K562 (cell line): ENCODE data around the gene PGBD1. TPM values are rescaled to one million over a fixed set of nuclear protein-coding genes. Genes with fewer than 3 reads are reported as not detected.

Experiments used
- CBFB ChIP-seq: sonication (generic); formaldehyde crosslinking; IDR thresholded peaks from 2 replicates; pipeline ENCODE4 v1.4.0; 2020; ENCODE audit warnings: mild to moderate bottlenecking, missing genetic modification reagents
- DACH1 ChIP-seq: fragments of 450-650 bp; IDR thresholded peaks from 2 replicates; pipeline ENCODE4 v1.6.1; 2018; ENCODE audit not compliant: partially characterized antibody
- ETV1 ChIP-seq: fragments of 450-650 bp; conservative IDR thresholded peaks from 2 replicates; pipeline ENCODE4 v1.6.1; 2016; ENCODE audit warnings: missing genetic modification characterization, control low read depth, low read depth, missing compliant biosample characterization
- LARP7 ChIP-seq: fragments of 450-650 bp; IDR thresholded peaks from 2 replicates; pipeline ENCODE4 v1.6.1; 2016
- MCM2 ChIP-seq: fragments of 450-650 bp; IDR thresholded peaks from 2 replicates; pipeline ENCODE4 v1.6.1; 2017; ENCODE audit warnings: low read depth, mild to moderate bottlenecking
- MEIS2 ChIP-seq: fragments of 450-650 bp; IDR thresholded peaks from 2 replicates; pipeline ENCODE4 v1.6.1; 2014; ENCODE audit warnings: mild to moderate bottlenecking; ENCODE audit not compliant: partially characterized antibody
- PBX2 ChIP-seq, 2 experiments: IDR thresholded peaks in 1 of 2; conservative IDR thresholded peaks in 1 of 2; 2 replicates each; pipeline ENCODE4 v1.6.1; 2016; ENCODE audit warnings: low read depth in 2 of 2, mild to moderate bottlenecking in 1 of 2, missing compliant biosample characterization in 1 of 2, missing genetic modification characterization in 1 of 2, moderate library complexity in 1 of 2
- PKNOX1 ChIP-seq: fragments of 450-650 bp; IDR thresholded peaks from 2 replicates; pipeline ENCODE4 v1.6.1; 2016
- SPI1 ChIP-seq: IDR thresholded peaks from 2 replicates; pipeline ENCODE4 v1.6.1; 2011; ENCODE audit warnings: low read depth, low read length, control low read depth, borderline replicate concordance
- TRIM25 ChIP-seq: fragments of 450-650 bp; IDR thresholded peaks from 2 replicates; pipeline ENCODE4 v1.7.0; 2016; ENCODE audit warnings: borderline replicate concordance
- ZBTB2 ChIP-seq: fragments of 450-650 bp; IDR thresholded peaks from 2 replicates; pipeline ENCODE4 v1.6.1; 2016; ENCODE audit warnings: antibody characterized with exemption
- ZFPM2 ChIP-seq: fragments of 250-450 bp; sonication (Bioruptor Pico); IDR thresholded peaks from 2 replicates; pipeline ENCODE4 v1.5.1; 2022; ENCODE audit warnings: mild to moderate bottlenecking
- ZFX ChIP-seq: sonication (generic); formaldehyde crosslinking; IDR thresholded peaks from 2 replicates; pipeline ENCODE4 v1.8.0; 2022; ENCODE audit warnings: mild to moderate bottlenecking, missing genetic modification reagents, moderate library complexity
- ZNF324 ChIP-seq: fragments of 250-450 bp; sonication (Bioruptor Pico); IDR thresholded peaks from 2 replicates; pipeline ENCODE4 v1.4.0; 2020; ENCODE audit warnings: mild to moderate bottlenecking
- polyA plus RNA-seq, 8 experiments: library from polyadenylated mRNA; depleted of rRNA in 4 of 8; stranded (reverse) in 5 of 8; unstranded in 3 of 8; fragments of >200 nt; fragmentation: Nextera tagmentation in 2 of 8; fragmentation: Illumina TruSeq in 1 of 8; extraction: Ambion mirVana in 2 of 8; extraction: Trizol in 1 of 8; gene quantifications; 2 replicates each; pipeline versions ENCODE4 v1.2.1 to v1.2.3, GENCODE V29; 2011 to 2014; ENCODE audit warnings: inconsistent platforms in 1 of 8, missing spikeins in 1 of 8
- total RNA-seq, 7 experiments: library from RNA; depleted of rRNA in 6 of 7; stranded (reverse); fragments of >200 nt in 6 of 7; fragmentation: Illumina TruSeq in 2 of 7; extraction: Trizol in 2 of 7; gene quantifications; 2 replicates each; pipeline versions ENCODE4 v1.2.1 to v1.2.3, GENCODE V29; 2011 to 2021; ENCODE audit warnings: low replicate concordance in 1 of 7
- TF ChIP-seq, protein P1 (sequence below): fragments of 250-450 bp; sonication (Bioruptor Pico); IDR thresholded peaks from 2 replicates; pipeline ENCODE4 v1.5.1; 2021; ENCODE audit warnings: mild to moderate bottlenecking
- TF ChIP-seq, protein P2 (sequence below): fragments of 450-650 bp; IDR thresholded peaks from 2 replicates; pipeline ENCODE4 v1.6.1; 2016; ENCODE audit warnings: mild to moderate bottlenecking

Gene PGBD1
- total and polyA plus RNA-seq, 9 of the 15 experiments (the other 6 are each of a cell fraction or from before 2014, with no cell fraction given), result 3.3 to 9.0 (median 7.3) TPM

DNA sequence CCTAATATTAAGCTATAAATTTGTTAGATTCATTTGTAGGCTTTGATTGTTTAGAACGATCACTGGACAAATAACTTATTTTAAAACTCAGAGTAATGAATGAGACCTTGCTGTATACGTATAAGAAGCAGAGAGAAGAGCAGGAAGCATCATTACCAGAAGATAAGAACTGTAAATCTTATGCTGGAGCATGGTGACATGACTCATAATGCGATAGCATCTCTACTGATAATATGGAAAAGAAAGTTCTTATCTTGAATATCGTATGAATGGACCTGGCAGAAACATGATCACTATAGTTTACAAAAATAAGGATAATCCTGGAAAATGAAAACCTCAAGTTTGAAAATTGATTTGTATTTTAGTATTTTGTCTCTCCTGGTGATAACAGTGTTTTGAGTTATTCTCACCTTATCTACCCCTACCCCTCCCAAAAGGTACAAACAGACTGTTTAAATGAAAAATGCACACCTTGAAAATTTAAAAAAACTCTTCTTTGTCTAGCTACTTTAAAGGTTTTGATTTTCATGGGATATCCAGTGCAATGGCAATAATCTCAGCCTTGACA lies 16.5 kb upstream of the PGBD1 start (continued):
- TF ChIP-seq ZFPM2 (CRISPR knock-in tag) (0 out of 2 replicates have a peak, but pooled peaks have one; percentile 34), PBX2 (CRISPR knock-in tag; IDR thresholded peaks at IDR 0.05; ENCODE audit: low read depth) (no peak), PBX2 (tag; conservative IDR thresholded peaks at IDR 0.05; ENCODE audit: low read depth) (peak; percentile 91), ZNF324 (no peak), SPI1 (no peak), ZFX (no peak), ZBTB2 (no peak), MEIS2 (peak; percentile 97), CBFB (CRISPR knock-in tag) (no peak), MCM2 (no peak), ETV1 (tag) (peak; percentile 69), DACH1 (peak; percentile 76), TRIM25 (no peak), PKNOX1 (peak; percentile 85), LARP7 (no peak)
- TF ChIP-seq, protein P1, sequence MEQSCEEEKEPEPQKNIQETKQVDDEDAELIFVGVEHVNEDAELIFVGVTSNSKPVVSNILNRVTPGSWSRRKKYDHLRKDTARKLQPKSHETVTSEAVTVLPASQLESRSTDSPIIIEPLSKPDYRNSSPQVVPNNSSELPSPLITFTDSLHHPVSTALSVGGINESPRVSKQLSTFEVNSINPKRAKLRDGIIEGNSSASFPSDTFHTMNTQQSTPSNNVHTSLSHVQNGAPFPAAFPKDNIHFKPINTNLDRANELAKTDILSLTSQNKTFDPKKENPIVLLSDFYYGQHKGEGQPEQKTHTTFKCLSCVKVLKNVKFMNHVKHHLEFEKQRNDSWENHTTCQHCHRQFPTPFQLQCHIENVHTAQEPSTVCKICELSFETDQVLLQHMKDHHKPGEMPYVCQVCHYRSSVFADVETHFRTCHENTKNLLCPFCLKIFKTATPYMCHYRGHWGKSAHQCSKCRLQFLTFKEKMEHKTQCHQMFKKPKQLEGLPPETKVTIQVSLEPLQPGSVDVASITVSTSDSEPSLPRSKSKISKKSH, result no peak
- TF ChIP-seq, protein P2, sequence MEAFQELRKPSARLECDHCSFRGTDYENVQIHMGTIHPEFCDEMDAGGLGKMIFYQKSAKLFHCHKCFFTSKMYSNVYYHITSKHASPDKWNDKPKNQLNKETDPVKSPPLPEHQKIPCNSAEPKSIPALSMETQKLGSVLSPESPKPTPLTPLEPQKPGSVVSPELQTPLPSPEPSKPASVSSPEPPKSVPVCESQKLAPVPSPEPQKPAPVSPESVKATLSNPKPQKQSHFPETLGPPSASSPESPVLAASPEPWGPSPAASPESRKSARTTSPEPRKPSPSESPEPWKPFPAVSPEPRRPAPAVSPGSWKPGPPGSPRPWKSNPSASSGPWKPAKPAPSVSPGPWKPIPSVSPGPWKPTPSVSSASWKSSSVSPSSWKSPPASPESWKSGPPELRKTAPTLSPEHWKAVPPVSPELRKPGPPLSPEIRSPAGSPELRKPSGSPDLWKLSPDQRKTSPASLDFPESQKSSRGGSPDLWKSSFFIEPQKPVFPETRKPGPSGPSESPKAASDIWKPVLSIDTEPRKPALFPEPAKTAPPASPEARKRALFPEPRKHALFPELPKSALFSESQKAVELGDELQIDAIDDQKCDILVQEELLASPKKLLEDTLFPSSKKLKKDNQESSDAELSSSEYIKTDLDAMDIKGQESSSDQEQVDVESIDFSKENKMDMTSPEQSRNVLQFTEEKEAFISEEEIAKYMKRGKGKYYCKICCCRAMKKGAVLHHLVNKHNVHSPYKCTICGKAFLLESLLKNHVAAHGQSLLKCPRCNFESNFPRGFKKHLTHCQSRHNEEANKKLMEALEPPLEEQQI, result no peak
